ENCODE measurements around the gene MAP1A. TPM values are rescaled to one million over a fixed set of nuclear protein-coding genes. Genes with fewer than 3 reads are reported as not detected.

MAP1A gene
- total RNA-seq, 1 experiment from 2014 or later: 2.5 TPM

DNA sequence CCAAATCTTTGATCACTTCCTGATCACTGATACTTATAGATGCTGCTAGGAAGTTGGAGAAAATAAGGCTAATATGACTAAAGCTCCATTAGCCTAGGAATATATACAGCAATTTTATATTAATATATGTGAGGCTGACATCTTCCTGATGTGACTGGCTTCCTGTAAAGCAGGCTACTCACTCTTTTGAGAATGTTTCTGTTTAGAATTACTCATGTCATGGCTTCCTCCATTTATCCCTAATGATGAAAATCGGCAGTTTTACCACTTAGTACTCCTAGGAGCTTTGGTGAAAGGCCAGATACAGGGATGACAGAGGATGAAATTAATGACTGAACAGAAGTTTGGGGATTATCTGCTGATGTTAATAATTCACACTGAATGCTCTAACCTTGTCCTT is 3.9 kb upstream of the MAP1A start:
- H3K36me3 Mint-ChIP-seq (ENCODE audit: insufficient read depth in 1 of 3, low read depth in 3 of 3): no peaks in the 10 kb centered on the region
- Histone ChIP-seq H2BK20ac (ENCODE audit: low read depth, low read length, poor library complexity, severe bottlenecking) (no peak overlapping the region), H3K4ac (ENCODE audit: low read depth, low read length) (no peak overlapping the region), H3K79me2 (ENCODE audit: insufficient read depth, low read length) (no peaks in the 10 kb centered on the region), H4K5ac (ENCODE audit: insufficient read length, low read depth, low read length) (no peak overlapping the region), H4K91ac (ENCODE audit: insufficient read length, low read depth, low read length) (no peak overlapping the region), H3K18ac (ENCODE audit: insufficient read length, low read depth, low read length) (no peak overlapping the region), H2AK5ac (ENCODE audit: insufficient read length, low read length) (no peak overlapping the region), H3K23me2 (ENCODE audit: insufficient read length, low read depth, low read length, poor library complexity, severe bottlenecking) (peaks cover 27% of the 10 kb centered on the region), H3K27ac (ENCODE audit: insufficient read length, low read depth, low read length) (no peak overlapping the region), H2BK5ac (ENCODE audit: insufficient read length, low read length) (no peak overlapping the region), H3K27me3 (ENCODE audit: insufficient read depth, low read length) (peaks cover 12% of the 10 kb centered on the region; the same call in 1 of the 2 replicates), H2BK120ac (ENCODE audit: low read depth, low read length, poor library complexity, severe bottlenecking) (no peak overlapping the region), H3K9ac (ENCODE audit: extremely low read depth, insufficient read length, low read length) (no peak overlapping the region), H2AFZ (ENCODE audit: low read length) (no peak overlapping the region), H3K4me1 (ENCODE audit: insufficient read depth, low read length) (peaks cover 3% of the 10 kb centered on the region; the same call in 1 of the 2 replicates), H2BK12ac (ENCODE audit: insufficient read length, low read depth, low read length) (no peak overlapping the region), H4K20me1 (ENCODE audit: control insufficient read depth, insufficient read depth, insufficient read length) (no peaks in the 10 kb centered on the region), H2BK15ac (ENCODE audit: low read depth, low read length) (no peak overlapping the region), H3K56ac (ENCODE audit: insufficient read length, low read depth, low read length) (no peak overlapping the region), H3K14ac (ENCODE audit: insufficient read depth, low read length) (no peak overlapping the region), H3K4me2 (ENCODE audit: insufficient read depth, insufficient read length, low read length) (no peak overlapping the region), H3K9me3 (ENCODE audit: control insufficient read depth, low read depth, low read length) (no peaks in the 10 kb centered on the region), H4K8ac (replicated peaks; ENCODE audit: insufficient read length, low read depth, low read length) (no peak overlapping the region), H3K23ac (ENCODE audit: insufficient read length, low read depth, low read length) (no peak overlapping the region), H3T11ph (ENCODE audit: low read length) (no peak overlapping the region), H3K79me1 (ENCODE audit: insufficient read depth, low read depth, low read length, poor library complexity, severe bottlenecking) (no peaks in the 10 kb centered on the region)
- H3K27ac Mint-ChIP-seq: no peak overlapping the region
- H3K4me1 Mint-ChIP-seq: peaks cover 43 to 65% of the 10 kb centered on the region in 2 experiments
- no peak for TF ChIP-seq CTCF (conservative IDR thresholded peaks at IDR 0.05)
- no peak for DNase-seq
- H3K4me3 Mint-ChIP-seq: no peak overlapping the region
- WGBS (ENCODE audit: extremely low coverage, insufficient read length, low lambda C conversion rate): no CpG with 5 or more reads among the region's 1 CpG
- no peaks in the 10 kb centered on the region for H3K9me3 Mint-ChIP-seq
- peaks cover 67% of the 10 kb centered on the region for H3K27me3 Mint-ChIP-seq (ENCODE audit: low read depth)
